ENCODE results near the gene KANSL1L. TPM values are rescaled to one million over a fixed set of nuclear protein-coding genes. Genes with fewer than 3 reads are reported as not detected.

The KANSL1L gene
- total and polyA plus RNA-seq, 10 of the 15 experiments (the other 5 are each of a cell fraction or from before 2014, with no cell fraction given) = 1.2 to 9.5 (median 3.7) TPM

GRCh38 chr2:210158236-210158635, 13.0 kb downstream of the KANSL1L start:
- no peaks in the 10 kb centered on the region for H3K79me2 ChIP-seq (ENCODE audit: control insufficient read depth, insufficient read depth, low read length)
- ATAC-seq (no peak; the same call in 2 of the 3 replicates), FAIRE-seq (no peak), DNase-seq (ENCODE audit: low read depth, low spot score) (no peak)
- WGBS (ENCODE audit: insufficient coverage, insufficient replicate concordance, low lambda C conversion rate, missing lambda C conversion rate) = 97% methylated on average over 2 of the region's 2 CpGs
- H3K4me2 ChIP-seq (ENCODE audit: control insufficient read depth, insufficient read depth) = no peak overlapping the region
- no peak overlapping the region for H3K9ac ChIP-seq (ENCODE audit: control insufficient read depth, insufficient read depth, low read length)
- intact Hi-C loops (cut with micrococcal nuclease; ENCODE audit: unreplicated experiment) (no loop called here), in situ Hi-C loops (cut with MboI) (no loop called here)
- H3K27me3 ChIP-seq (replicated peaks in 1 of 2; ENCODE audit: control insufficient read depth in 2 of 2, insufficient read depth in 2 of 2, low read length in 1 of 2) = no peaks in the 10 kb centered on the region
- no TSS peak for BruUV-seq (replicated peaks)
- 0 out of 4 replicates have a peak, but pooled peaks cover 0 to 3% of the 10 kb centered on the region in 2 experiments for H3K36me3 ChIP-seq (ENCODE audit: control insufficient read depth in 2 of 2, insufficient read depth in 2 of 2, low read length in 1 of 2)
- RAD21 ChIA-PET (ENCODE audit: unreplicated experiment) = no interaction called here
- no peaks in the 10 kb centered on the region for H3K4me1 ChIP-seq (ENCODE audit: control insufficient read depth, insufficient read depth, low read length)
- CTCF ChIA-PET = interaction anchor here (0.8 to 1.6 kb wide), 3 partner anchors 12 to 345 kb away, joined by 4 to 6 read pairs (median 4); no protein-coding TSS in a partner anchor
- SMC1A ChIA-PET (ENCODE audit: uncharacterized antibody, unreplicated experiment) = interaction anchor here (0.9 to 1.3 kb wide), 3 partner anchors 8 to 41 kb away, joined by 3 read pairs; no protein-coding TSS in a partner anchor
- H3K9me3 ChIP-seq (replicated peaks; ENCODE audit: control insufficient read depth, insufficient read depth, low read length) = no peaks in the 10 kb centered on the region
- no peaks in the 10 kb centered on the region for H4K20me1 ChIP-seq (ENCODE audit: control insufficient read depth, insufficient read depth)
- POLR2A ChIA-PET = interaction anchor here (1.0 to 1.4 kb wide), 2 partner anchors 10 to 18 kb away, joined by 3 to 4 read pairs; no protein-coding TSS in a partner anchor
- TF ChIP-seq IKZF2 (IDR thresholded peaks at IDR 0.05) (no peak), KLF5 (IDR thresholded peaks at IDR 0.05; ENCODE audit: partially characterized antibody) (no peak), SIN3A (IDR thresholded peaks at IDR 0.05; ENCODE audit: low read depth, low read length) (no peak), NFYB (IDR thresholded peaks at IDR 0.05; ENCODE audit: insufficient read depth, low read depth, low read length) (no peak), KAT2A (conservative IDR thresholded peaks at IDR 0.05; ENCODE audit: control insufficient read depth, low read depth, low read length) (no peak), MEF2A (IDR thresholded peaks at IDR 0.05; ENCODE audit: insufficient read depth, low read depth, low read length) (no peak), SIX5 (IDR thresholded peaks at IDR 0.05; ENCODE audit: low read depth, low read length, severe bottlenecking) (no peak), TCF3 (IDR thresholded peaks at IDR 0.05; ENCODE audit: borderline replicate concordance, insufficient read depth, low read depth, low read length) (no peak), GATAD2B (conservative IDR thresholded peaks at IDR 0.05; ENCODE audit: low read depth) (no peak), RELA (IDR thresholded peaks at IDR 0.05; ENCODE audit: borderline replicate concordance, partially characterized antibody) (no peak), HCFC1 (IDR thresholded peaks at IDR 0.05; ENCODE audit: low read length) (no peak), ZNF384 (IDR thresholded peaks at IDR 0.05; ENCODE audit: borderline replicate concordance, low read depth, low read length) (no peak), TCF12 (IDR thresholded peaks at IDR 0.05; ENCODE audit: low read depth, low read length) (no peak), CHD1 (IDR thresholded peaks at IDR 0.05; ENCODE audit: low read depth, low read length) (no peak), ZNF207 (IDR thresholded peaks at IDR 0.05; ENCODE audit: borderline replicate concordance) (no peak), BACH1 (IDR thresholded peaks at IDR 0.05; ENCODE audit: borderline replicate concordance) (no peak), ASH2L (IDR thresholded peaks at IDR 0.05; ENCODE audit: borderline replicate concordance, low read depth) (no peak)
- TF ChIP-seq, protein P1, sequence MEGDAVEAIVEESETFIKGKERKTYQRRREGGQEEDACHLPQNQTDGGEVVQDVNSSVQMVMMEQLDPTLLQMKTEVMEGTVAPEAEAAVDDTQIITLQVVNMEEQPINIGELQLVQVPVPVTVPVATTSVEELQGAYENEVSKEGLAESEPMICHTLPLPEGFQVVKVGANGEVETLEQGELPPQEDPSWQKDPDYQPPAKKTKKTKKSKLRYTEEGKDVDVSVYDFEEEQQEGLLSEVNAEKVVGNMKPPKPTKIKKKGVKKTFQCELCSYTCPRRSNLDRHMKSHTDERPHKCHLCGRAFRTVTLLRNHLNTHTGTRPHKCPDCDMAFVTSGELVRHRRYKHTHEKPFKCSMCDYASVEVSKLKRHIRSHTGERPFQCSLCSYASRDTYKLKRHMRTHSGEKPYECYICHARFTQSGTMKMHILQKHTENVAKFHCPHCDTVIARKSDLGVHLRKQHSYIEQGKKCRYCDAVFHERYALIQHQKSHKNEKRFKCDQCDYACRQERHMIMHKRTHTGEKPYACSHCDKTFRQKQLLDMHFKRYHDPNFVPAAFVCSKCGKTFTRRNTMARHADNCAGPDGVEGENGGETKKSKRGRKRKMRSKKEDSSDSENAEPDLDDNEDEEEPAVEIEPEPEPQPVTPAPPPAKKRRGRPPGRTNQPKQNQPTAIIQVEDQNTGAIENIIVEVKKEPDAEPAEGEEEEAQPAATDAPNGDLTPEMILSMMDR (IDR thresholded peaks at IDR 0.05 in 2 of 3, conservative IDR thresholded peaks at IDR 0.05 in 1 of 3; ENCODE audit: control insufficient read depth in 2 of 3, extremely low read depth in 1 of 3, insufficient read depth in 1 of 3, low read depth in 3 of 3, low read length in 3 of 3) = no peak
- TF ChIP-seq, protein P2, sequence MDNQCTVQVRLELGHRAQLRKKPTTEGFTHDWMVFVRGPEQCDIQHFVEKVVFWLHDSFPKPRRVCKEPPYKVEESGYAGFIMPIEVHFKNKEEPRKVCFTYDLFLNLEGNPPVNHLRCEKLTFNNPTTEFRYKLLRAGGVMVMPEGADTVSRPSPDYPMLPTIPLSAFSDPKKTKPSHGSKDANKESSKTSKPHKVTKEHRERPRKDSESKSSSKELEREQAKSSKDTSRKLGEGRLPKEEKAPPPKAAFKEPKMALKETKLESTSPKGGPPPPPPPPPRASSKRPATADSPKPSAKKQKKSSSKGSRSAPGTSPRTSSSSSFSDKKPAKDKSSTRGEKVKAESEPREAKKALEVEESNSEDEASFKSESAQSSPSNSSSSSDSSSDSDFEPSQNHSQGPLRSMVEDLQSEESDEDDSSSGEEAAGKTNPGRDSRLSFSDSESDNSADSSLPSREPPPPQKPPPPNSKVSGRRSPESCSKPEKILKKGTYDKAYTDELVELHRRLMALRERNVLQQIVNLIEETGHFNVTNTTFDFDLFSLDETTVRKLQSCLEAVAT (IDR thresholded peaks at IDR 0.05) = no peak
- TF ChIP-seq, protein P3, sequence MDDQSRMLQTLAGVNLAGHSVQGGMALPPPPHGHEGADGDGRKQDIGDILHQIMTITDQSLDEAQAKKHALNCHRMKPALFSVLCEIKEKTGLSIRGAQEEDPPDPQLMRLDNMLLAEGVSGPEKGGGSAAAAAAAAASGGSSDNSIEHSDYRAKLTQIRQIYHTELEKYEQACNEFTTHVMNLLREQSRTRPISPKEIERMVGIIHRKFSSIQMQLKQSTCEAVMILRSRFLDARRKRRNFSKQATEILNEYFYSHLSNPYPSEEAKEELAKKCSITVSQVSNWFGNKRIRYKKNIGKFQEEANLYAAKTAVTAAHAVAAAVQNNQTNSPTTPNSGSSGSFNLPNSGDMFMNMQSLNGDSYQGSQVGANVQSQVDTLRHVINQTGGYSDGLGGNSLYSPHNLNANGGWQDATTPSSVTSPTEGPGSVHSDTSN (IDR thresholded peaks at IDR 0.05; ENCODE audit: insufficient replicate concordance, low read depth, low read length) = no peak
- H3K4me3 ChIP-seq = no peak overlapping the region
- no peak overlapping the region for H2AFZ ChIP-seq (ENCODE audit: control insufficient read depth, low read depth, low read length)
- no peak overlapping the region for H3K27ac ChIP-seq (ENCODE audit: control insufficient read depth, insufficient read depth)
